ENCODE data around the gene ULK4. TPM values are rescaled to one million over a fixed set of nuclear protein-coding genes. Genes with fewer than 3 reads are reported as not detected.

ULK4 gene
- polyA plus RNA-seq, 1 of the 3 experiments (the other 2 are of a cell fraction) = 6.2 TPM

DNA sequence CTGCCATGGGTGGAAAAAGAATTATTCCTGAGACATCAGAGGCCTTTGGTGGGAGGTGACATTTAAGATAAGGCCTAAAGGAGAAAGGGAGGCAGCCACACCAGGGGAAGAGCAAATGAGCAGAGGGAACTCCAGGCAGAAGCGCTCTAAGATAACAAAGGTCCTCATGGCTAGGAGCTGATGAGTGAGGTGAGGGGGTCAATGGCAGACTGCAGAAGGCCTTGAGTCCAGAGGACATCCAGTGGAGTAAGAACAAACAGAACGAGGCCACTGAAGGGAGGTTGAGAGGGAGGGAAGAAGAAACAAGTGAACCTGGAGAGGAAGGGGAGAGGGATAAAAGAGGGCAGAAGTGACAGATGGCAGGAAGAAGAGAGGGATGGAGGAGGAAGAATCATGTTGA, 665.3 kb downstream of the ULK4 start (continued):
- TF ChIP-seq, protein P1, sequence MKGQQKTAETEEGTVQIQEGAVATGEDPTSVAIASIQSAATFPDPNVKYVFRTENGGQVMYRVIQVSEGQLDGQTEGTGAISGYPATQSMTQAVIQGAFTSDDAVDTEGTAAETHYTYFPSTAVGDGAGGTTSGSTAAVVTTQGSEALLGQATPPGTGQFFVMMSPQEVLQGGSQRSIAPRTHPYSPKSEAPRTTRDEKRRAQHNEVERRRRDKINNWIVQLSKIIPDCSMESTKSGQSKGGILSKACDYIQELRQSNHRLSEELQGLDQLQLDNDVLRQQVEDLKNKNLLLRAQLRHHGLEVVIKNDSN (IDR thresholded peaks at IDR 0.05; ENCODE audit: borderline replicate concordance, low read depth) = no peak
- no peak for TF ChIP-seq POLR2AphosphoS5 (IDR thresholded peaks at IDR 0.05; ENCODE audit: low read depth, low read length)

DNA sequence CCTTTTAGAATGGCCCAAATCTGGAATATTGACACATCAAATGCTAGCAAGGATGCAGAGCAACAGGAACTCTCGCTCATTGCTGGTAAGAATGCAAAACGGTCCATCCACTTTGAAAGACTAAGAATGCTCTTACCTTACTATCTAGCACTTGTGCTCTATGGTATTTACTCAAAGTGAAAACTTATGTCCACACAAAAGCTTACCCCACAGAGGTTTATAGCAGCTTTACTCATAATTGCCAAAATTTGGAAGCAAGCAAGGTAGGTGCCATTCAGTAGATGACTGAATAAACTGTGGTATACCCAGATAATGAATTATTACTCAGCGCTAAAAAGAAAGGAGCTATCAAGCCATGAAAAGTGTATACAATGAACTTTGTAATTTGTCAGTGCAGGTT, 666.2 kb downstream of the ULK4 start:
- Histone ChIP-seq H3K9me3 (no peaks in the 10 kb centered on the region), H3K9me2 (no peaks in the 10 kb centered on the region), H3F3A (replicated peaks; ENCODE audit: insufficient read depth) (no peaks in the 10 kb centered on the region), H3K79me2 (ENCODE audit: insufficient read depth) (no peaks in the 10 kb centered on the region), H4K20me1 (ENCODE audit: insufficient read depth) (no peaks in the 10 kb centered on the region), H3K36me3 (replicated peaks in 1 of 2; ENCODE audit: control insufficient read depth in 1 of 2, insufficient read depth in 2 of 2, low read length in 1 of 2) (no peaks in the 10 kb centered on the region), H3K4me1 (ENCODE audit: control insufficient read depth in 1 of 2, insufficient read depth in 2 of 2, low read depth in 1 of 2, low read length in 1 of 2) (no peaks in the 10 kb centered on the region), H3K4me3 (ENCODE audit: low read depth in 2 of 2, low read length in 1 of 2) (no peak overlapping the region), H2AFZ (ENCODE audit: low read depth) (no peak overlapping the region), H3K9ac (no peak overlapping the region), H3K27me3 (ENCODE audit: insufficient read depth) (no peaks in the 10 kb centered on the region), H3K27ac (ENCODE audit: low read depth in 2 of 2, low read length in 1 of 2) (no peak overlapping the region), H3K4me2 (no peak overlapping the region)
- WGBS (ENCODE audit: low lambda C conversion rate) = 62% methylated on average over 3 of the region's 3 CpGs
- CTCF ChIA-PET = no interaction called here
- POLR2A ChIA-PET = no interaction called here
- TF ChIP-seq FOSL2 (IDR thresholded peaks at IDR 0.05; ENCODE audit: borderline replicate concordance, low read depth) = no peak
- no peak for TF ChIP-seq NFIC (IDR thresholded peaks at IDR 0.05; ENCODE audit: borderline replicate concordance)
- no peak for TF ChIP-seq PBX3 (IDR thresholded peaks at IDR 0.05)
- no peak for TF ChIP-seq TEAD4 (IDR thresholded peaks at IDR 0.05; ENCODE audit: borderline replicate concordance, insufficient read depth)
- TF ChIP-seq, protein P1 (IDR thresholded peaks at IDR 0.05; ENCODE audit: borderline replicate concordance, low read depth) = no peak
- no peak for TF ChIP-seq EP300 (IDR thresholded peaks at IDR 0.05; ENCODE audit: borderline replicate concordance in 1 of 2, low read depth in 1 of 2, low read length in 1 of 2)
- TF ChIP-seq MEF2A (IDR thresholded peaks at IDR 0.05; ENCODE audit: borderline replicate concordance, low read depth) = no peak
- DNase-seq = no peak

DNA sequence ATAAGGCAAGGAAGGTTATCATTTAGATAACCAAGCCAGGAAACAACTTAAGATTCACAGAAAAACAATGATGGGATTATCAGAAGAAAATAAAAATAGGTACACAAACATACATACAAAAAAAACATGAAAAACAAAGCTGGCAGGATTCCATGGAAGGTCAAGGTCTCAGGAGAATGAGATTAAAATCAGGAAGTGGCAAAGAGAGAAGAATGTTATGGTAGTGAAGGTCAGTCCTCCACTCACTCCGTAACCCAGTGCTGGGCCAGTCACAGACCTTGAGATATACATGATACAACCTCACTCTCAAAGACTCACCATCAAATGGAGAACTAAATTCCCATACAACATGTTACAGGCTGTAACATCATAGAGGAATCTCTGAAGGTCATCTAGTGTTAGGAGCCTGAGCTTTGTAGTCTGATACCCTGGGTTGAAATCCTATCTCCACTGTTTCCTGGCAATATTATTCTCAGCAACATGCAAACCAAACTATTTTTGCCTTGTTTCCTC, 668.7 kb downstream of the ULK4 start:
- Histone ChIP-seq H3K4me3 (ENCODE audit: low read depth in 2 of 2, low read length in 1 of 2) (no peak overlapping the region), H4K20me1 (ENCODE audit: insufficient read depth) (no peaks in the 10 kb centered on the region), H3K27me3 (ENCODE audit: insufficient read depth) (no peaks in the 10 kb centered on the region), H3F3A (replicated peaks; ENCODE audit: insufficient read depth) (no peaks in the 10 kb centered on the region), H3K79me2 (ENCODE audit: insufficient read depth) (no peaks in the 10 kb centered on the region), H3K27ac (ENCODE audit: low read depth in 2 of 2, low read length in 1 of 2) (no peak overlapping the region), H3K4me1 (ENCODE audit: control insufficient read depth in 1 of 2, insufficient read depth in 2 of 2, low read depth in 1 of 2, low read length in 1 of 2) (no peaks in the 10 kb centered on the region), H2AFZ (ENCODE audit: low read depth) (no peak overlapping the region), H3K4me2 (no peak overlapping the region), H3K9me3 (no peaks in the 10 kb centered on the region), H3K9ac (no peak overlapping the region), H3K9me2 (no peaks in the 10 kb centered on the region), H3K36me3 (replicated peaks in 1 of 2; ENCODE audit: control insufficient read depth in 1 of 2, insufficient read depth in 2 of 2, low read length in 1 of 2) (no peaks in the 10 kb centered on the region)
- ChIA-PET POLR2A (no interaction called here), CTCF (no interaction called here)
- WGBS (ENCODE audit: low lambda C conversion rate) = 70% methylated on average over 1 of the region's 1 CpG
- TF ChIP-seq SIN3A (IDR thresholded peaks at IDR 0.05; ENCODE audit: borderline replicate concordance, low read depth, low read length) (no peak), SMC3 (IDR thresholded peaks at IDR 0.05; ENCODE audit: low read depth, low read length) (no peak), GABPA (IDR thresholded peaks at IDR 0.05; ENCODE audit: low read depth) (no peak), PBX3 (IDR thresholded peaks at IDR 0.05) (no peak), MXI1 (IDR thresholded peaks at IDR 0.05; ENCODE audit: low read depth, low read length) (no peak), TEAD4 (IDR thresholded peaks at IDR 0.05; ENCODE audit: borderline replicate concordance, insufficient read depth) (no peak)
- TF ChIP-seq, protein P2, sequence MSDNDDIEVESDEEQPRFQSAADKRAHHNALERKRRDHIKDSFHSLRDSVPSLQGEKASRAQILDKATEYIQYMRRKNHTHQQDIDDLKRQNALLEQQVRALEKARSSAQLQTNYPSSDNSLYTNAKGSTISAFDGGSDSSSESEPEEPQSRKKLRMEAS (IDR thresholded peaks at IDR 0.05; ENCODE audit: low read depth) = no peak
- DNase-seq = no peak
